GM23248 (cell line): ENCODE data around the gene RPA1.
"Not testable (repeated sequence)": the region's sequence is repeated elsewhere in the genome, so short reads cannot be mapped to it uniquely, and the experiment has no call there.

Experiments
- EZH2 ChIP-seq: fragments of 200-600 bp; sonication (generic); IDR thresholded peaks from 2 replicates; pipeline ENCODE4 v1.6.1; 2018; ENCODE audit warnings: antibody characterized with exemption, mild to moderate bottlenecking; ENCODE audit not compliant: insufficient read depth, poor library complexity, severe bottlenecking
- EZH2phosphoT487 ChIP-seq: fragments of 200-600 bp; sonication (generic); IDR thresholded peaks from 2 replicates; pipeline ENCODE4 v1.6.1; 2018; ENCODE audit warnings: antibody characterized with exemption, moderate library complexity, mild to moderate bottlenecking, low read depth; ENCODE audit not compliant: insufficient read depth

GRCh38 chr17:1895479-1895878, 65.7 kb downstream of the RPA1 start:
- TF ChIP-seq EZH2, EZH2phosphoT487: not testable (repeated sequence)
